Activated CD8-positive, alpha-beta T cell treated with anti-CD3 and anti-CD28 coated beads for 36 hours (primary cell): Measurements from ENCODE around the gene COL1A2. TPM values are rescaled to one million over a fixed set of nuclear protein-coding genes. Genes with fewer than 3 reads are reported as not detected.

ENCODE experiments used
- ATAC-seq: fragments of 200-7000 bp; cut with Tn5 transposase; one replicate; pipeline ENCODE4 v1.10.0; 2021; ENCODE audit warnings: mild to moderate bottlenecking, moderate library complexity
- CTCF ChIA-PET: fragments of 350-600 bp; sonication (Branson Sonifier 250); formaldehyde crosslinking; loops from one replicate; lab custom pipeline; 2021; ENCODE audit warnings: antibody characterized with exemption; lab: Charles Lee
- POLR2A ChIA-PET: fragments of 350-600 bp; sonication (Branson Sonifier 250); formaldehyde crosslinking; loops from one replicate; lab custom pipeline; 2021; ENCODE audit warnings: antibody characterized with exemption; lab: Charles Lee
- DNase-seq: peaks from one replicate; pipeline ENCODE4 v3.0.0-alpha.2; 2020
- H3K27ac Mint-ChIP-seq: one replicate; pipeline ENCODE4 v1.8.0; 2021; ENCODE audit warnings: mild to moderate bottlenecking, mixed read lengths
- H3K27me3 Mint-ChIP-seq: one replicate; pipeline ENCODE4 v1.8.0; 2021; ENCODE audit warnings: mixed read lengths
- H3K36me3 Mint-ChIP-seq: one replicate; pipeline ENCODE4 v1.8.0; 2021; ENCODE audit warnings: low read depth, mixed read lengths
- H3K4me1 Mint-ChIP-seq: one replicate; pipeline ENCODE4 v1.8.0; 2021; ENCODE audit warnings: low read depth, mixed read lengths
- H3K4me3 Mint-ChIP-seq: one replicate; pipeline ENCODE4 v1.8.0; 2021; ENCODE audit warnings: mild to moderate bottlenecking, moderate library complexity, mixed read lengths
- H3K9me3 Mint-ChIP-seq: one replicate; pipeline ENCODE4 v1.8.0; 2021; ENCODE audit warnings: mixed read lengths
- CTCF ChIP-seq: fragments of 200-600 bp; IDR thresholded peaks from one replicate; pipeline ENCODE4 v1.8.0; 2022; ENCODE audit warnings: antibody characterized with exemption, mild to moderate bottlenecking
- intact Hi-C: fragments of 100-400 bp; cut with micrococcal nuclease; formaldehyde crosslinking; loops from one replicate; pipeline ENCODE4 v1.10.0; 2022
- total RNA-seq, 2 experiments: library from RNA; stranded (reverse); gene quantifications; one replicate each; pipeline ENCODE4 v1.2.3, GENCODE V29; 2021

The COL1A2 gene
- total RNA-seq, 2 experiments from 2014 or later = 0.47 to 0.56 TPM

DNA sequence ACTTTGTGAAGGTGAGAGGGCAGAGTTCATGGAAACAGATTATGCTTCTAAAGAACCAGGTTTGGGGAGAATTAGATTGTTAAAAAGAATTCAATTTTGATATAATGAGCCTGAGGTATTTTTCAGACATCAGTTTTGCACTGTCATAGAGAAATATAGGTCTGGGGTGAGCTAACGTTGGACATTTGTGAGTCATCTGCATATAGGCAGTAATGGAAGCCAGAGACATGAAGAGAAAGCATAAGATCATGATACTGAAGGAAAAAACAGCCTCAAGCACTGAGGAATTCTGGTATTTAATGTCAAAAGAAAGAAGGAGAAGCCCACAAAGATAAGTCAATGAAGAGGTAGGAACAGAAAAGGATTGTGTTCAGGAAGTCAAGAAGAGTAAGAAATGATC is 32.4 kb upstream of the COL1A2 start:
- intact Hi-C loops = no loop called here
- Mint-ChIP-seq H3K4me1 (no peaks in the 10 kb centered on the region), H3K27ac (no peak overlapping the region), H3K36me3 (no peaks in the 10 kb centered on the region), H3K9me3 (no peaks in the 10 kb centered on the region), H3K27me3 (peaks cover 14% of the 10 kb centered on the region), H3K4me3 (no peak overlapping the region)
- ChIA-PET CTCF (no interaction called here), POLR2A (no interaction called here)
- no peak for TF ChIP-seq CTCF
- ATAC-seq (no peak), DNase-seq (no peak)

DNA sequence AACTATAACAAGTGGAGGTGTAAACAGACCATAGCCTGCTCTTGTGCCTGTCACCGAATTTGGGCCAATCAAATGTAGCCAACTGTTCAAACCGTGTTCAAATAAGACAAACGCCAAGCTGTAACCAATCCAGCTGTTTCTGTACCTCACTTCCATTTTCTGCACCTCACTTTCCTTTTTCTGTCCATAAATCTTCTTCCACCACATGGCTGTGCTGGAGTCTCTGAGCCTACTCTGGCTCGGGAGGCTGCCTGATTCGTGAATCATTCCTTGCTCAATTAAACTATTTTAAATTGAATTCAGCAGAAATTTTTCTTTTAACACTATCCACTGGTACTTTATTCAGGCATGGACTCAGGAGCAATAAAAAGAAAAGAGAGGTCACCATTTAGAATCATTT is 29.9 kb upstream of the COL1A2 start:
- no peaks in the 10 kb centered on the region for H3K36me3 Mint-ChIP-seq
- H3K27me3 Mint-ChIP-seq = peaks cover 10% of the 10 kb centered on the region
- H3K27ac Mint-ChIP-seq = no peak overlapping the region
- ChIA-PET CTCF (no interaction called here), POLR2A (no interaction called here)
- no peak for TF ChIP-seq CTCF
- DNase-seq (no peak), ATAC-seq (no peak)
- no peak overlapping the region for H3K4me3 Mint-ChIP-seq
- H3K9me3 Mint-ChIP-seq = no peaks in the 10 kb centered on the region
- intact Hi-C loops = no loop called here
- no peaks in the 10 kb centered on the region for H3K4me1 Mint-ChIP-seq

DNA sequence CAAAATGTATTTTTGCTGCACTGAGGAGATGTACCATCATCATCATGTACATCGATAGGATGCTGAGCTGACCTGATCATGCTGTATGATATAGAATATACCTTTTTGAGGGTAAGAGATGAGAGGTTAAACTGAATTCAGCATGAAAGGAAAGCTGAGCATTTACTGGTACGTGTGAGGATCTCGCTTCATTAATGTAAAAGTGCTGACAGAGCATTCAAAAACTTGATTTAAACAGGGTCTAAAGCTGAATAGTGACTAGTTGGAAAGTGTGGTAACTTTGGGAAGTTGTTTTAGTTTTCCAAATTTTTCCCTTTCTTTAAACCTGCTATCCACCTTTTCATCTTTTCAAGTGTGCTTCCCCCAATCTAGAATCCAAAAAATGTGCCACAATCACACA is 28.5 kb upstream of the COL1A2 start:
- POLR2A ChIA-PET = no interaction called here
- intact Hi-C loops = no loop called here
- no peak for ATAC-seq

GRCh38 chr7:94366832-94367231 is 27.9 kb upstream of the COL1A2 start:
- no peaks in the 10 kb centered on the region for H3K9me3 Mint-ChIP-seq
- H3K27me3 Mint-ChIP-seq = peaks cover 6% of the 10 kb centered on the region

More for the DNA sequence above, 28.5 kb upstream of the COL1A2 start:
- TF ChIP-seq CTCF = no peak
- H3K27ac Mint-ChIP-seq = no peak overlapping the region
- no peak for DNase-seq
- H3K4me1 Mint-ChIP-seq = no peaks in the 10 kb centered on the region
- H3K27me3 Mint-ChIP-seq = peaks cover 6% of the 10 kb centered on the region
- H3K9me3 Mint-ChIP-seq = no peaks in the 10 kb centered on the region
- no peaks in the 10 kb centered on the region for H3K36me3 Mint-ChIP-seq
- no peak overlapping the region for H3K4me3 Mint-ChIP-seq
- CTCF ChIA-PET = no interaction called here

GRCh38 chr7:94367949-94368348 is 26.7 kb upstream of the COL1A2 start:
- CTCF ChIA-PET = no interaction called here
- no peak for DNase-seq
- no peak for ATAC-seq
- no peak for TF ChIP-seq CTCF
- POLR2A ChIA-PET = no interaction called here
- Mint-ChIP-seq H3K9me3 (no peaks in the 10 kb centered on the region), H3K27me3 (peaks cover 4% of the 10 kb centered on the region), H3K36me3 (no peaks in the 10 kb centered on the region), H3K4me1 (no peaks in the 10 kb centered on the region), H3K4me3 (no peak overlapping the region), H3K27ac (no peak overlapping the region)
- intact Hi-C loops = no loop called here

More at GRCh38 chr7:94366832-94367231, 27.9 kb upstream of the COL1A2 start:
- Mint-ChIP-seq H3K27ac (no peak overlapping the region), H3K4me1 (no peaks in the 10 kb centered on the region), H3K36me3 (no peaks in the 10 kb centered on the region), H3K4me3 (no peak overlapping the region)
- ChIA-PET CTCF (no interaction called here), POLR2A (no interaction called here)
- DNase-seq (no peak), ATAC-seq (no peak)
- intact Hi-C loops = no loop called here
- no peak for TF ChIP-seq CTCF
